Melanocyte of skin (primary cell): ENCODE data around the gene OR5L1. TPM values are rescaled to one million over a fixed set of nuclear protein-coding genes. Genes with fewer than 3 reads are reported as not detected.

Source experiments
- total RNA-seq, 2 donors: library from RNA; depleted of rRNA; stranded (reverse); fragments of >200 nt; gene quantifications; 2 replicates each; pipeline ENCODE4 v1.2.3, GENCODE V29; 2012

The OR5L1 gene
- not detected for total RNA-seq

GRCh38 chr11:55811067-55811466 lies at the start of gene OR5L1:
TSS of gene OR5L1 (plus strand) at chr11:55811367. CDS start at chr11:55811467, 100 bp downstream.

GRCh38 chr11:55773138-55773537 lies 38.0 kb upstream of the OR5L1 start, which contains the start of gene OR5D13:
TSS of gene OR5D13 (plus strand) at chr11:55773438. CDS start at chr11:55773438, 0 bp downstream.

DNA sequence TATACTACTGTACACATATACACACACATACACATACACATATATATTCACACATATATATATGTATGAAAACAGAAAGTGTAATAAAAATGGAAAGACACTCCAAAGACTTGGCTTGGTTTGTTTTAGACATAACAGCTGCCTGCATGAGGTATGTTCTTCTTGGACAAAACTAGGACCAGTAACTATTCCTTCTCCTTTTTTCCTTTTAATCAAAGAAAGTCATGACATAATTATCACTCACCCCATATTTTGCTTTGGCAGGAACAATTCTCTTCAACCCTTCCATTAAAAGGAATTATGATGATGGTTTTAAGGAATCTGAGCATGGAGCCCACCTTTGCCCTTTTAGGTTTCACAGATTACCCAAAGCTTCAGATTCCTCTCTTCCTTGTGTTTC lies 15.9 kb upstream of the OR5L1 start, which contains the start of gene OR5D14:
Gene OR5D14, plus strand, starts transcription at position 301 of the 400 bp plus-strand sequence. Its CDS starts 0 bp downstream, at position 301.

DNA sequence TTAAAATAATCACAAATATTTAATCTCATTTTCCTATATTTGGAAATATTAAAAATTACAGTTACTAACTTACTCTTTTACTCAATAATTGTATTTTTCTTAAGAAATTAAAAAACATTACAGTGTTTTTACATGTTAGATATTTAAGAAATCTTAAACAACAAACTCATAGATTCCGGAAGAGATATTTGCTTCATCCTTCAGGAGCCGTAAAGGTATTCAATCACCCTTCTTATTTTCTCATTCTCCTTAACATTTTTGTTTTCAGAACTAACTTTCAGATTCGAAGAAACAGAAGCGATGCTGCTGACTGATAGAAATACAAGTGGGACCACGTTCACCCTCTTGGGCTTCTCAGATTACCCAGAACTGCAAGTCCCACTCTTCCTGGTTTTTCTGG lies 8.2 kb downstream of the OR5L1 start, which contains the start of gene OR5D18:
Gene OR5D18, plus strand, starts transcription at position 301 of the 400 bp plus-strand sequence. Its CDS starts 0 bp downstream, at position 301.

DNA sequence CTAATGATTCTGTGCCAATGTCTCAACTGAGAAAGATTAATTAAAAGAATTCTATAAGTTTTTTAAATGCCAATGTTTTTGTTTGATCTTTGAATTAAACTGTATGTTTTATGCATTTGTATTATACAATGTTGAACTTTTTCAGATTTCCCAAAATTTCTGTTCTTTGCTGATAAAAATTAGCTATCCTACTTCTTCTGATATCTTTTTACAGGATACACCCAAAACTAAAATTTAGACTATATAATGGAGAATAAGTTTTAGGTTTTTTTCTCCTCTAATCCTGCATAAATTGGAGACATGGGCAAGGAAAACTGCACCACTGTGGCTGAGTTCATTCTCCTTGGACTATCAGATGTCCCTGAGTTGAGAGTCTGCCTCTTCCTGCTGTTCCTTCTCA lies 15.8 kb downstream of the OR5L1 start, which contains the start of gene OR5L2:
Gene OR5L2, plus strand, starts transcription at position 301 of the 400 bp plus-strand sequence. Its CDS starts 0 bp downstream, at position 301.

GRCh38 chr11:55838452-55838851 lies 27.3 kb downstream of the OR5L1 start, which contains the start of gene OR5D16:
TSS of gene OR5D16 (plus strand) at chr11:55838752. CDS start at chr11:55838752, 0 bp downstream.

Other genes with a start within 250 kb of the OR5L1 start
- gene OR4C16, start 239.2 kb upstream of the OR5L1 start, total RNA-seq: not detected
- gene OR4C11, start 203.7 kb upstream of the OR5L1 start, total RNA-seq: not detected
- gene OR4P4, start 176.3 kb upstream of the OR5L1 start, total RNA-seq: not detected
- gene OR4S2, start 163.0 kb upstream of the OR5L1 start, total RNA-seq: not detected
- not detected for gene OR4C6, start 149.2 kb upstream of the OR5L1 start, total RNA-seq
- gene OR5D13, start 37.9 kb upstream of the OR5L1 start, total RNA-seq: not detected
- gene OR5D14, start 15.8 kb upstream of the OR5L1 start, total RNA-seq: not detected
- gene OR5D18, start 8.3 kb downstream of the OR5L1 start, total RNA-seq: not detected
- gene OR5L2, start 15.9 kb downstream of the OR5L1 start, total RNA-seq: not detected
- gene OR5D16, start 27.4 kb downstream of the OR5L1 start, total RNA-seq: not detected
- gene TRIM51, start 71.9 kb downstream of the OR5L1 start, total RNA-seq: 1 to 10 TPM; 1.3 to 2.8 TPM
- gene OR5W2, start 103.2 kb downstream of the OR5L1 start, total RNA-seq: not detected
- not detected for gene OR5I1, start 125.0 kb downstream of the OR5L1 start, total RNA-seq
- not detected for gene OR10AG1, start 158.6 kb downstream of the OR5L1 start, total RNA-seq
- not detected for gene OR5F1, start 183.3 kb downstream of the OR5L1 start, total RNA-seq
- not detected for gene OR5AS1, start 216.3 kb downstream of the OR5L1 start, total RNA-seq